HL-60 (cell line): ENCODE results near the gene CHN1.

Experiments
- GABPA ChIP-seq: IDR thresholded peaks from 2 replicates; pipeline ENCODE4 v1.6.1; 2012; ENCODE audit warnings: low read depth
- TF ChIP-seq, protein P1 (sequence below): IDR thresholded peaks from one replicate; pipeline ENCODE4 v1.5.1; 2011; ENCODE audit warnings: low read length, control low read depth, inconsistent platforms; ENCODE audit not compliant: insufficient read depth

GRCh38 chr2:174951745-174952144, 53.4 kb downstream of the CHN1 start:
- TF ChIP-seq, protein P1, sequence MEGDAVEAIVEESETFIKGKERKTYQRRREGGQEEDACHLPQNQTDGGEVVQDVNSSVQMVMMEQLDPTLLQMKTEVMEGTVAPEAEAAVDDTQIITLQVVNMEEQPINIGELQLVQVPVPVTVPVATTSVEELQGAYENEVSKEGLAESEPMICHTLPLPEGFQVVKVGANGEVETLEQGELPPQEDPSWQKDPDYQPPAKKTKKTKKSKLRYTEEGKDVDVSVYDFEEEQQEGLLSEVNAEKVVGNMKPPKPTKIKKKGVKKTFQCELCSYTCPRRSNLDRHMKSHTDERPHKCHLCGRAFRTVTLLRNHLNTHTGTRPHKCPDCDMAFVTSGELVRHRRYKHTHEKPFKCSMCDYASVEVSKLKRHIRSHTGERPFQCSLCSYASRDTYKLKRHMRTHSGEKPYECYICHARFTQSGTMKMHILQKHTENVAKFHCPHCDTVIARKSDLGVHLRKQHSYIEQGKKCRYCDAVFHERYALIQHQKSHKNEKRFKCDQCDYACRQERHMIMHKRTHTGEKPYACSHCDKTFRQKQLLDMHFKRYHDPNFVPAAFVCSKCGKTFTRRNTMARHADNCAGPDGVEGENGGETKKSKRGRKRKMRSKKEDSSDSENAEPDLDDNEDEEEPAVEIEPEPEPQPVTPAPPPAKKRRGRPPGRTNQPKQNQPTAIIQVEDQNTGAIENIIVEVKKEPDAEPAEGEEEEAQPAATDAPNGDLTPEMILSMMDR: no peak
- TF ChIP-seq GABPA: no peak
